Gastroesophageal sphincter (tissue), 4 donors: Measurements from ENCODE around the gene TEX48. TPM values are rescaled to one million over a fixed set of nuclear protein-coding genes. Genes with fewer than 3 reads are reported as not detected.

Experiments used
- ATAC-seq: fragments of 150-250 bp; one replicate; pipeline ENCODE4 v1.9.1; 2016; ENCODE audit warnings: mild to moderate bottlenecking, moderate library complexity
- H3K27ac ChIP-seq, 4 donors: fragments of 200-600 bp; sonication (generic) in 3 of 4; 1 replicate in 3 of 4; 2 replicates in 1 of 4; pipeline ENCODE4 v1.5.1; 2016 to 2019
- H3K27me3 ChIP-seq: fragments of 200-600 bp; sonication (generic); one replicate; pipeline ENCODE4 v1.5.1; 2019
- H3K36me3 ChIP-seq, 2 donors: fragments of 200-600 bp; sonication (generic); one replicate each; pipeline ENCODE4 v1.5.1; 2019; ENCODE audit warnings: control low read depth in 1 of 2
- H3K4me1 ChIP-seq, 3 donors: fragments of 200-600 bp; sonication (generic); 1 replicate in 2 of 3; 2 replicates in 1 of 3; pipeline ENCODE4 v1.5.1; 2016 to 2019; ENCODE audit warnings: control low read depth in 2 of 3
- H3K4me3 ChIP-seq, 2 donors: fragments of 200-600 bp; sonication (generic); one replicate each; pipeline ENCODE4 v1.5.1; 2019; ENCODE audit warnings: mild to moderate bottlenecking in 1 of 2, moderate library complexity in 1 of 2
- H3K9me3 ChIP-seq, 3 donors: fragments of 200-600 bp; sonication (generic); one replicate each; pipeline ENCODE4 v1.5.1; 2017 to 2019; ENCODE audit warnings: control low read depth in 2 of 3
- CTCF ChIP-seq, 4 experiments: fragments of 200-600 bp in 2 of 4; fragments of 450-650 bp in 2 of 4; sonication (generic) in 1 of 4; IDR thresholded peaks; one replicate each; pipeline ENCODE4 v1.5.1; 2017 to 2019; ENCODE audit warnings: antibody characterized with exemption in 4 of 4, mild to moderate bottlenecking in 2 of 4, moderate library complexity in 2 of 4
- EP300 ChIP-seq: sonication (generic); formaldehyde crosslinking; IDR thresholded peaks from one replicate; pipeline ENCODE4 v1.6.1; 2017; ENCODE audit warnings: antibody characterized with exemption, mild to moderate bottlenecking
- POLR2A ChIP-seq, 2 donors: fragments of 450-650 bp; IDR thresholded peaks; one replicate each; pipeline ENCODE4 v1.6.1; 2017; ENCODE audit warnings: antibody characterized with exemption in 2 of 2, mild to moderate bottlenecking in 2 of 2, moderate library complexity in 1 of 2
- POLR2AphosphoS5 ChIP-seq: sonication (generic); formaldehyde crosslinking; IDR thresholded peaks from one replicate; pipeline ENCODE4 v1.6.1; 2017; ENCODE audit warnings: antibody characterized with exemption
- WGBS, 2 donors: methylation state at CpG; one replicate each; pipeline ENCODE4 v1.1.5; 2018; ENCODE audit warnings: low coverage in 1 of 2; 5-methylcytosine and 5-hydroxymethylcytosine counted together
- total RNA-seq, 4 donors: library from RNA; depleted of rRNA; stranded (reverse); fragments of >200 nt; gene quantifications; one replicate each; pipeline ENCODE4 v1.1.0, GENCODE V29; 2016

The TEX48 gene
- total RNA-seq, 4 donors from 2014 or later, result not detected

- TF ChIP-seq EP300 (no peak), POLR2AphosphoS5 (no peak), CTCF (IDR thresholded peaks at IDR 0.05) (no peak), POLR2A (IDR thresholded peaks at IDR 0.05) (no peak)
- no peaks in the 10 kb centered on the region for H3K27me3 ChIP-seq
- WGBS, 2 donors, result 75 to 77% methylated on average over 5 to 6 of the region's 12 CpGs
- ATAC-seq, result no peak
- no peak overlapping the region for H3K27ac ChIP-seq
- H3K4me1 ChIP-seq, result peaks cover 0 to 13% (median 0%) of the 10 kb centered on the region in 3 donors
- H3K4me3 ChIP-seq, result no peak overlapping the region
- no peaks in the 10 kb centered on the region for H3K9me3 ChIP-seq
- peaks cover 0 to 4% of the 10 kb centered on the region in 2 donors for H3K36me3 ChIP-seq
Observed at GRCh38 chr9:114656301-114656700, 25.7 kb downstream of the TEX48 start.

GRCh38 chr9:114655689-114656088 is 26.3 kb downstream of the TEX48 start:
- no peak overlapping the region for H3K4me3 ChIP-seq
- no peaks in the 10 kb centered on the region for H3K27me3 ChIP-seq
- no peak overlapping the region for H3K27ac ChIP-seq
- peaks cover 0 to 13% (median 0%) of the 10 kb centered on the region in 3 donors for H3K4me1 ChIP-seq
- TF ChIP-seq EP300 (no peak), POLR2AphosphoS5 (no peak), CTCF (IDR thresholded peaks at IDR 0.05) (no peak), POLR2A (IDR thresholded peaks at IDR 0.05) (no peak)
- no peaks in the 10 kb centered on the region for H3K9me3 ChIP-seq
- H3K36me3 ChIP-seq, result peaks cover 0 to 4% of the 10 kb centered on the region in 2 donors
- ATAC-seq, result no peak
- WGBS, 2 donors, result 84 to 93% methylated on average over 4 to 8 of the region's 8 CpGs

GRCh38 chr9:114653556-114654159 is 28.3 kb downstream of the TEX48 start:
- peaks cover 0 to 10% of the 10 kb centered on the region in 2 donors for H3K36me3 ChIP-seq
- H3K9me3 ChIP-seq, result no peaks in the 10 kb centered on the region
- peak overlapping the region in 1 of 4 donors; percentile 48 for H3K27ac ChIP-seq
- TF ChIP-seq CTCF (IDR thresholded peaks at IDR 0.05) (peak; percentile 76 to 88 (median 86)), EP300 (no peak)
- no peaks in the 10 kb centered on the region for H3K27me3 ChIP-seq
- 0 to 39% methylated on average over 2 to 3 of the region's 6 CpGs for WGBS, 2 donors
- H3K4me3 ChIP-seq, result no peak overlapping the region
- peak; percentile 71 for ATAC-seq
- H3K4me1 ChIP-seq, result peaks cover 0 to 13% (median 0%) of the 10 kb centered on the region in 3 donors

GRCh38 chr9:114652776-114653555 is 29.0 kb downstream of the TEX48 start:
- H3K27me3 ChIP-seq, result no peaks in the 10 kb centered on the region
- no peak overlapping the region for H3K4me3 ChIP-seq
- H3K27ac ChIP-seq, result peak overlapping the region in 1 of 4 donors; percentile 48
- H3K4me1 ChIP-seq, result peaks cover 0 to 13% (median 0%) of the 10 kb centered on the region in 3 donors
- no peaks in the 10 kb centered on the region for H3K9me3 ChIP-seq
- H3K36me3 ChIP-seq, result peaks cover 0 to 17% of the 10 kb centered on the region in 2 donors
- TF ChIP-seq EP300 (no peak), CTCF (IDR thresholded peaks at IDR 0.05) (no peak), POLR2A (IDR thresholded peaks at IDR 0.05) (no peak), POLR2AphosphoS5 (no peak)
- no peak for ATAC-seq
- WGBS, 2 donors, result 27 to 83% methylated on average over 2 of the region's 2 CpGs
